Rectal smooth muscle tissue (tissue), 1 donor: ENCODE data around the gene MRPL58.
A peak's percentile ranks its signal among the peaks of the same experiment; 100 is the strongest.
"Not testable (repeated sequence)": the region's sequence is repeated elsewhere in the genome, so short reads cannot be mapped to it uniquely, and the experiment has no call there.

Source experiments
- H3K27ac ChIP-seq: one replicate; pipeline ENCODE4 v1.7.0; 2013; ENCODE audit warnings: low read depth, low read length, inconsistent platforms
- H3K27me3 ChIP-seq: one replicate; pipeline ENCODE4 v1.7.0; 2013; ENCODE audit warnings: low read length; ENCODE audit not compliant: control insufficient read depth, insufficient read depth
- H3K36me3 ChIP-seq: one replicate; pipeline ENCODE4 v1.7.0; 2013; ENCODE audit warnings: low read length; ENCODE audit not compliant: control insufficient read depth, insufficient read depth
- H3K4me1 ChIP-seq: one replicate; pipeline ENCODE4 v1.7.0; 2013; ENCODE audit warnings: low read length; ENCODE audit not compliant: control insufficient read depth, insufficient read depth
- H3K4me3 ChIP-seq: one replicate; pipeline ENCODE4 v1.7.0; 2013; ENCODE audit warnings: low read length
- H3K9ac ChIP-seq: one replicate; pipeline ENCODE4 v1.7.0; 2013; ENCODE audit warnings: low read length

MRPL58 gene

DNA sequence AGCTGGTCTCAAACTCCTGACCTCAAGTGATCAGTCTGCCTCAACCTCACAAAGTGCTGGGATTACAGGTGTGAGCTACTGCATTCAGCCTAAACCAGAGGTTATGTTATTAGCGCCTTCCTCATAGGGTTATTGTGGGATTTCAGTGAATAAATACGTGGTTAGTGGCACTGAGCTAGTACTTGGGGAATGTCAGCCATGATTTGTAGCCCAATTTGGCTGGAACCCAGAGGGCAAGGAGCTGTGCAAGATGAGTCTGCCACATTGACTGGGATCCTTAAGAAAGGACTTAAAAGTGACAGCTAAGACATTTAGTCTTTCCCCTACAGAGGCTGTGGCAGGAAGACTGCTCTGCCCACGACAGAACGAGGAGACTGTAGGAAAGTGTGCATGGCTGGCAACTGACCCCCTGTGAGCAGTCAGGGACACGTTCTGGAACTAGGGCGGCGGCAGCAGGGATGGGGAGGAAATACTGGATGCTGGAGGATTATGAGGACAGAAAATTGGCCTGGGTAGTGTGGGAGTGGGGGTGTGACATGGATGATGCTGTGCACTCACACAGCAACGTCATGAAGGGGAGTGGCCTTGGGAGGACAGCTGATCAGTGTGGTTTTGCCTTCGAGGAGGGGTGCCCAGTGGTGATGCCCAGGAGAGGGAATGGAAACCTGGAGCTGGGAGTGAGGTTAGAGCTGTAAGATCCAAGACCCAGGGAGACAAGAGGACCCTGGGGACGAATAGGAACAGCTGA lies 19.7 kb downstream of the MRPL58 start:
- peak overlapping the region; percentile 40 for H3K4me3 ChIP-seq
- H3K27ac ChIP-seq, result peak overlapping the region; percentile 60
- H3K9ac ChIP-seq, result no peak overlapping the region
- peaks cover 5% of the 10 kb centered on the region for H3K4me1 ChIP-seq
- H3K27me3 ChIP-seq, result no peaks in the 10 kb centered on the region
- no peaks in the 10 kb centered on the region for H3K36me3 ChIP-seq

DNA sequence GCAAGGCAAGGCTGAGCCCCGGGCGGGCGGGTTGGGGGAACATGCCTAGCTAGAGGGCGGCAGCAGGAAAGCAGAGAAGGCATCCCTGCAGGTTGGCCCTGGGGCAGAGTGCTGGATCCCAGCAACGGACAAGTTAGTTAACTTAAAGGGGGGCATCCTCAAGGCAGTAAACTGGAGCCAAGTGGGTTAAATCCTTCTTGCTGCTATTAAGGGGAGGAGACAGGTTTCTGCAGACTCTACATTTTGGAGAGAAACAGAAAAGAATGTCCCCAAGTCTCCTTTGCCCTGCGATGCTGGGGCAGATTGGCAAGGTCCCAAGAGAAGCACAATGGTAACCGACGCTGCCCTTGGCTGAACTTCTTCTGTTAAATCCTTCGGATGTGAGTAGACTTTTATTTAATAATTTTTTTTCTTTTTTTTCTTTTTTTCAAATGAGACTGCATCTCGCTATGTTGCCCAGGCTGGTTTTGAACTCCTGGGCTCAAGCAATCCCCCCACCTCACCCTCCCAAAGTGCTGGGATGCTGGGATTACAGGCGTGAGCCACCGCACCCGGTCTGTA lies 20.3 kb downstream of the MRPL58 start:
- peaks cover 5% of the 10 kb centered on the region for H3K4me1 ChIP-seq
- H3K27me3 ChIP-seq, result no peaks in the 10 kb centered on the region
- H3K36me3 ChIP-seq, result no peaks in the 10 kb centered on the region
- no peak overlapping the region for H3K27ac ChIP-seq
- H3K9ac ChIP-seq, result no peak overlapping the region
- H3K4me3 ChIP-seq, result peak overlapping the region; percentile 40

DNA sequence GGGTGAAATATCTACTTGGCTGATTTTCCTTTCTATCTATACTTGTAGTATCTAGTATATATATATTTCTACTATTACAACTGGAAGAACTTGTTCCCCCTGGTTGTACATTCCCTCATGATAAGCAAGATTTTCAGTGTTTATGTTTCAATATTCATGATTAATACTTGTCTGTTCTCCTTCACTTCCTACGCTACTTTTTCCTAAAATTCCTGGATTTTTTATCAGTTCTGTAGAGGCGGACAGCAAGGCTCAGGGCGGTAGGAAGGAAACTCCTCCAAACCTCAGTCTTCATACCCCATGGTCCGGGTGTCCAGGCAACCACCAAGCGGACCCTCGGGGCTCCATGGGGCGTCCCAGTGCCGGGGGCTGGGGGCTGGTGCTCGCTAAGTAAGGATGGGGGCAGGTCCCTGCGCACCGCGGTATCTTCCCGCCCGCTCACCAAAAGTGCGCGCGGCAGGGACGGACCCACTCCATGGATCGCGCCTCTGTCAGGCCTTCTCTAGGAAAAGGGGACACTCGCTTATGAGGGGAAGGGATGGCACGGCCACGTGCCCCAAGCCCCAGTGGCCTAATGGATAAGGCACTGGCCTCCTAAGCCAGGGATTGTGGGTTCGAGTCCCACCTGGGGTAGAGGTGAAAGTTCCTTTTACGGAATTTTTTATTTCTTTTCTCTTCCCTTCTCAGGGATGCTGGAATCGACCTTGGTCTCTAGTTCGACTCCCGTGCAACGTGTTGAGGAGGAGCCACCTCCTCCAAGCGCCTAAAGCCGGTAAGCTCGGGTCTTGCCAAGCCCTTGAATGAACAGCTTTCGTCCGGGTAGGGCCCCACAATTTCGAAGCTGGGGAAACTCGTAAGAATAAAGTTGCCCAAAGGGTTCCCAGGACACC lies 21.1 kb downstream of the MRPL58 start:
- peaks cover 5% of the 10 kb centered on the region for H3K4me1 ChIP-seq
- peak overlapping the region; percentile 89 for H3K27ac ChIP-seq
- H3K4me3 ChIP-seq, result peak overlapping the region; percentile 80
- no peaks in the 10 kb centered on the region for H3K27me3 ChIP-seq
- no peaks in the 10 kb centered on the region for H3K36me3 ChIP-seq
- no peak overlapping the region for H3K9ac ChIP-seq

DNA sequence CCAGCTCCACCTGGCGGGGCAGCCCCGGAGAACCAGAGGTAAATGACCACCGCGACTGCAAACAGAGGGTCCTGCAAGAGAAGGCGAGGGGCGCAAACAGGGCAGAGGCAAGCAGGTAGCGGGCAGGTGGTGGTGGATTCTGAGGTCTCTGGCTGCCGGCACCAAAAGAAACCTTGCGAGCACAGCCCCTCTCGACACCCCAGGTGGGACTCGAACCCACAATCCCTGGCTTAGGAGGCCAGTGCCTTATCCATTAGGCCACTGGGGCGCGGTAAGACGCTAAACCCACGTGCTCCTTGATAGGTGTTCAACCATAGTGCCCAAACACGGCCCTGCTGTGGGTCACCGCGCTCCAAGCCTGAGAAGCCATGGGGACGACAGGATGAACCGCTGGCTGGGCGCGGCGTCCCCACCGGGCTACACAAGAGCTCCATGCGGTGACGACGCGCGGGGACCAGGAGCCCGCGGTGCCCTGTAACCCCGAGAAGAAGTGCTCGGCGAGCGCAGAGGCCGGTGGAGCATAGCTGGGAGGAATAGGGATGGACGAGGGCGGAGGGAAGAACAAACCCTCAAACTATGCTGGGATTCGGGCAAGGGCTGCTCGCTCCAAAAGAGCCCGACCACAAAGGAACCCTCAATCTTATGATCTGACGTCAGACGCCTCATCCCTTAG lies 21.9 kb downstream of the MRPL58 start:
- Histone ChIP-seq H3K4me3 (peak overlapping the region; percentile 80), H3K36me3 (peaks cover 5% of the 10 kb centered on the region), H3K27me3 (no peaks in the 10 kb centered on the region), H3K4me1 (peaks cover 5% of the 10 kb centered on the region), H3K9ac (peak overlapping the region; percentile 32), H3K27ac (peak overlapping the region; percentile 89)

DNA sequence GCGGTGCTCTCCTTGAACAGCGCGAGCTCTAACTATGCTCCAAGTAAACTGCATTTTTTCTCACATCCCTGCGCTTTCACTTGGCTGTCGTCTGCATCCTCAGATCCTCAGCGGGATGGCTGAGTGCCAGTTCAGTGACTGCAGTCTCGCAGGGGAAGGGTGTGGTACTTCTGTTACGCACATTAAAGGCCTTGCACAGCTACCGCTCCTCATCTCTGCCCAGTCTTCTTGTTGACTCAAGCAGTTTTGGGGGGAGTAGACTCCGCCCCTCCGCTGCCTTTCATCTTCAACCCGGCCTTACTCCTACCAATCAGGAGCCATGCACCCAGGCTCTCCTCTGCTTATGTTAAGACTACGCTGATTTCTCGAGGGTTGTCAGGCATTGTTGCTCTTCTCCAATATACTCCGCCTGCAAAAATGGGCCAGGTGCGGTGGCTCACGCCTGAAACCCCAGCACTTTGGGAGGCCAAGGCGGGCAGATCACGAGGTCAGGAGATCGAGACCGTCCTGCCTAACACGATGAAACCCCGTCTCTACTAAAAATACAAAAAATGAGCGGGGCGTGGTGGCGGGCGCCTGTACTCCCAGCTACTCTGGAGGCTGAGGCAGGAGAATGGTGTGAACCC lies 24.3 kb downstream of the MRPL58 start:
- Histone ChIP-seq H3K4me3 (no peak overlapping the region), H3K27me3 (no peaks in the 10 kb centered on the region), H3K4me1 (peaks cover 5% of the 10 kb centered on the region), H3K36me3 (peaks cover 14% of the 10 kb centered on the region), H3K9ac (no peak overlapping the region), H3K27ac (peak overlapping the region; percentile 89)

GRCh38 chr17:75039238-75039637 lies 26.8 kb downstream of the MRPL58 start:
- H3K4me1 ChIP-seq, result peaks cover 2% of the 10 kb centered on the region
- peaks cover 14% of the 10 kb centered on the region for H3K36me3 ChIP-seq
- no peak overlapping the region for H3K4me3 ChIP-seq
- no peaks in the 10 kb centered on the region for H3K27me3 ChIP-seq
- no peak overlapping the region for H3K27ac ChIP-seq
- no peak overlapping the region for H3K9ac ChIP-seq

DNA sequence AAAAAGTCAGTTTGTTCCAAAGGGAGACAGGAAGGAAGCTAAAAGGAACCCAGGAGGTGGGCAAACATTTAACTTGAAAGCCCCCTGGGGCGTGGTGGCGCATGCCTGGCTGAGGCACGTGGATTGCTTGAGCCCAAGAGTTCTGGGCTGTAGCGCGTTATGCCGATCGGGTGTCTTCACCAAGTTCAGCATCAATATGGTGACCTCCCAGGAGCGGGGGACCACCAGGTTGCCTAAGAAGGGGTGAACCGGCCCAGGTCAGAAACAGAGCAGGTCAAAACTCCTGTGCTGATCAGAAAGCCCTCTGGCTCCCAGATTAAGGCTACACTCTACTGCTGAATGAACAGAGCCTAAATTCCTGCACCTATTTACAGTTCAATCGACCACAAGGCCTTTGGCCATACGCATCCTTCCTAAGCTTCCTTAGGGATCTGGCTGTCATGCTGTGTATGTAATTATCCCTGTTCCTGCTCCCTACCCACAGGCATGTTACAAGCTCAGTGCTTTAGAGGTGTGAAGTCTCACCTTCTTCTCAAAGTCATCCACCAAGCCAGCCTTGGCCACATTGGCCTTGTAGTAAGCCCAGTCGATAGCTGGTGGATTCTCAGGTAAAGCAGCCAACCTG lies 29.3 kb downstream of the MRPL58 start:
- H3K27ac ChIP-seq, result no peak overlapping the region
- H3K27me3 ChIP-seq, result no peaks in the 10 kb centered on the region
- H3K4me3 ChIP-seq, result no peak overlapping the region
- no peak overlapping the region for H3K9ac ChIP-seq
- peaks cover 14% of the 10 kb centered on the region for H3K36me3 ChIP-seq
- H3K4me1 ChIP-seq, result no peaks in the 10 kb centered on the region

- H3K4me1 ChIP-seq, H3K9ac ChIP-seq, H3K27ac ChIP-seq, H3K4me3 ChIP-seq, H3K27me3 ChIP-seq: not testable (repeated sequence)
- H3K36me3 ChIP-seq, result peaks cover 14% of the 10 kb centered on the region
Observed at GRCh38 chr17:75043789-75044188, 31.3 kb downstream of the MRPL58 start.

DNA sequence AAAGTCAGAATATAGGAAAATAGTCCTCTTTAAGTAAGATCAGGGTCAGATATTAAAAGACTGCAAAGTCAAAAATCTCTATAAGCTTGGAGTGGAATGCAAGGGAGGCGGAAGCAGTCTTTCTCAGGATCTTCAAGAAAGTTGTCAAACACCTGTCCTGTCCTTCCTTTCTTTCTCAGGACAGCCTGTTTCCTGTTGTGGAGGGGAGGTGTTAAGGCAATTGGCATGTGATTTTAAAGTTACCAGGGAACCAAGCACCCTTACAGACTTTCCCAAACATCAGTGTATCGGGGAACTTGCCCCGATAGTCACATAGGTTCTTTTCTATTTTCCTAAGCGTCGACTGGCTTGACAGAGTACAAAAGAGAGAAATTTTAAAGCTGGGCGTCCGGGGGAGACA lies 32.2 kb downstream of the MRPL58 start:
- no peak overlapping the region for H3K9ac ChIP-seq
- peaks cover 9% of the 10 kb centered on the region for H3K4me1 ChIP-seq
- H3K27ac ChIP-seq, result no peak overlapping the region
- no peaks in the 10 kb centered on the region for H3K27me3 ChIP-seq
- no peak overlapping the region for H3K4me3 ChIP-seq
- peaks cover 8% of the 10 kb centered on the region for H3K36me3 ChIP-seq

DNA sequence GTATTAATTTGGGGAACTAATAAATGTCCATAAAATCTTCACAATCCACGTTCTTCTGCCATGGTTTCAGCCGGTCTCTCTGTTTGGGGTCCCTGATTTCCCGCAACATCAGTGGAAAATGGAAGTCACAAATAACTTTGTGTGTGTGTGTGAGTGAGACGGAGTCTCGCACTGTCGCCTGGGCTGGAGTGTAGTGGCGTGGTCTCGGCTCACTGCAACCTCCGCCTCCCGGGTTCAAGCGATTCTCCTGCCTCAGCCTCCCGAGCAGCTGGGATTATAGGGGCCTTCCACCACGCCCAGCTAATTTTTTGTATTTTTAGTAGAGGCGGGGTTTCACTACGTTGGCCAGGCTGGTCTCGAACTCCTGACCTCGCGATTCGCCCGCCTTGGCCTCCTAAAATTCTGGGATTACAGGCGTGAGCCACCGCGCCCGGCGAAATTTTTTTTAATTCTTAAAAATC lies 33.5 kb downstream of the MRPL58 start:
- peak overlapping the region; percentile 97 for H3K4me3 ChIP-seq

GRCh38 chr17:75046407-75047289 lies 34.2 kb downstream of the MRPL58 start, which contains the start of the genes ATP5PD and KCTD2:
TSS of gene ATP5PD (minus strand) at chr17:75046969. CDS start at chr17:75042650, 4,319 bp downstream.
TSS of gene KCTD2 (plus strand) at chr17:75047225. CDS start at chr17:75047251, 26 bp downstream.
- peaks cover 9% of the 10 kb centered on the region for H3K4me1 ChIP-seq
- peaks cover under 1% of the 10 kb centered on the region for H3K36me3 ChIP-seq
- H3K9ac ChIP-seq, result peak within 1 kb of the TSS; percentile 86
- no peaks in the 10 kb centered on the region for H3K27me3 ChIP-seq
- peak within 1 kb of the TSS; percentile 97 for H3K4me3 ChIP-seq
- H3K27ac ChIP-seq, result peak within 1 kb of the TSS; percentile 99

More for the DNA sequence above, 33.5 kb downstream of the MRPL58 start:
- H3K4me1 ChIP-seq, H3K27me3 ChIP-seq, H3K36me3 ChIP-seq: not testable (repeated sequence)
- peak overlapping the region; percentile 86 for H3K9ac ChIP-seq
- peak overlapping the region; percentile 99 for H3K27ac ChIP-seq
